GM12865 (cell line): ENCODE measurements around the gene TNNI3K.

Experiments used
- DNase-seq: peaks from one replicate; pipeline ENCODE4 v3.0.0; 2010; ENCODE audit warnings: low read depth
- H3K4me3 ChIP-seq: 2 replicates; pipeline ENCODE4 v1.5.1; 2011; ENCODE audit warnings: mild to moderate bottlenecking, low read depth, low read length, control low read depth
- TF ChIP-seq, protein P1 (sequence below): IDR thresholded peaks from 2 replicates; pipeline ENCODE4 v1.5.1; 2011; ENCODE audit warnings: low read length, control low read depth, low read depth, inconsistent platforms; ENCODE audit not compliant: insufficient read depth; ENCODE audit errors: missing control alignments

TNNI3K gene

DNA sequence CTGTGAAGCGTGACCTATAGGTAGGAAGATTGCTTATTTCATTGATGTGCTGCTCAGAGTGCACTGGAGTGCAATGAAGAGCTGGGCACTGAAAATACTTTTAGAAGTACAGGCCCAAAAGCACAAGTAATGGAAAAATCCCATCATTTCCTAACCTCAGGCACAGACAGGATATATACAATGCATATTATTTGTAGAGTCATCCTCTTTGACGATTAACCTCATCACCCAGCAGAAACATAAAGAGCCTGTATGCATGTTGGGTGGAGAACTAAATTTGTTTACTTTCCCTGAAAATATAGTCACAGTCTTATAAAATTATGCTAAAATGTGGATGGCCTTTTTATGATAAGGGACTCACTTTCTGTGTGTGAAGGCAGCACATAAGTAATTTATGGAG is 98.1 kb downstream of the TNNI3K start:
- TF ChIP-seq, protein P1, sequence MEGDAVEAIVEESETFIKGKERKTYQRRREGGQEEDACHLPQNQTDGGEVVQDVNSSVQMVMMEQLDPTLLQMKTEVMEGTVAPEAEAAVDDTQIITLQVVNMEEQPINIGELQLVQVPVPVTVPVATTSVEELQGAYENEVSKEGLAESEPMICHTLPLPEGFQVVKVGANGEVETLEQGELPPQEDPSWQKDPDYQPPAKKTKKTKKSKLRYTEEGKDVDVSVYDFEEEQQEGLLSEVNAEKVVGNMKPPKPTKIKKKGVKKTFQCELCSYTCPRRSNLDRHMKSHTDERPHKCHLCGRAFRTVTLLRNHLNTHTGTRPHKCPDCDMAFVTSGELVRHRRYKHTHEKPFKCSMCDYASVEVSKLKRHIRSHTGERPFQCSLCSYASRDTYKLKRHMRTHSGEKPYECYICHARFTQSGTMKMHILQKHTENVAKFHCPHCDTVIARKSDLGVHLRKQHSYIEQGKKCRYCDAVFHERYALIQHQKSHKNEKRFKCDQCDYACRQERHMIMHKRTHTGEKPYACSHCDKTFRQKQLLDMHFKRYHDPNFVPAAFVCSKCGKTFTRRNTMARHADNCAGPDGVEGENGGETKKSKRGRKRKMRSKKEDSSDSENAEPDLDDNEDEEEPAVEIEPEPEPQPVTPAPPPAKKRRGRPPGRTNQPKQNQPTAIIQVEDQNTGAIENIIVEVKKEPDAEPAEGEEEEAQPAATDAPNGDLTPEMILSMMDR: no peak
- H3K4me3 ChIP-seq: no peak overlapping the region
- no peak for DNase-seq

DNA sequence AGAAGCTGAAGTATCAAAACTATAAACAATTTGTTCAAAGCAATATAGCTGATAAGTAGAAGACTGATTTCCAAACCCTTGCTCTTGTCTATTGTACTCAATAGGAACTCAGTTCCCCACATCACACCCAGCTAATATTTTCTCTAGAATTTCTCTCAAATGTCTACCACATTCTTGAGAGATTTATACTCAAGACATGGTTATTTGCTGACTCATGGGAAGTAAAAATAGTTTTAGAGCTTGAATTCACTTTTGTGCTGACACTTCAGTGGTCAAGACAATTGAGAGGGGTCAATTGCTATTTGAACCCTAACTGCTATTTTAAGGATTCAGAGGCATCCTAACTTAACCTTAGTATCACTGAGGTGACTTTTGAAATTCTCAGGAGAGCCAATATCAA is 99.0 kb downstream of the TNNI3K start:
- no peak for DNase-seq

DNA sequence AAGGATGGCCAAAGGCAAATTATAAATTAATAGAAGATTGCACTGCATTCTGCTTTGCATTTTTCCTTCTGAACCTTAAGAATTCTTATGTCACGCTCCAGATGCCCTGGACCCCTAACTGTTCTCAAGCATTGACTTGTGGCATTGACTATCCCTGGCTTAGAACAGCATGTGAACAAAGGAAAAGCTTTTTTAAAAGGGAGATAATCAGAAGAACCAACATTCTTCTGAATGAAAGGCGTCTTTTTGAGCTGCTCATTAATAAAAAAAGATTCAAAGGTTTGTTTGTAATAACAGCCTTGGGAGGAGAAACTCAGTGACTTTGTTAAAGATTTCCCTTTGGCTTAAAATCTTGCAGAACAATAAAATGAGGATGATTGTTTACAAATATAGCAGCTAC is 105.5 kb downstream of the TNNI3K start:
- no peak for DNase-seq
- H3K4me3 ChIP-seq: no peak overlapping the region
- TF ChIP-seq, protein P1: no peak

More for the DNA sequence above, 99.0 kb downstream of the TNNI3K start:
- no peak overlapping the region for H3K4me3 ChIP-seq
- TF ChIP-seq, protein P1: no peak

DNA sequence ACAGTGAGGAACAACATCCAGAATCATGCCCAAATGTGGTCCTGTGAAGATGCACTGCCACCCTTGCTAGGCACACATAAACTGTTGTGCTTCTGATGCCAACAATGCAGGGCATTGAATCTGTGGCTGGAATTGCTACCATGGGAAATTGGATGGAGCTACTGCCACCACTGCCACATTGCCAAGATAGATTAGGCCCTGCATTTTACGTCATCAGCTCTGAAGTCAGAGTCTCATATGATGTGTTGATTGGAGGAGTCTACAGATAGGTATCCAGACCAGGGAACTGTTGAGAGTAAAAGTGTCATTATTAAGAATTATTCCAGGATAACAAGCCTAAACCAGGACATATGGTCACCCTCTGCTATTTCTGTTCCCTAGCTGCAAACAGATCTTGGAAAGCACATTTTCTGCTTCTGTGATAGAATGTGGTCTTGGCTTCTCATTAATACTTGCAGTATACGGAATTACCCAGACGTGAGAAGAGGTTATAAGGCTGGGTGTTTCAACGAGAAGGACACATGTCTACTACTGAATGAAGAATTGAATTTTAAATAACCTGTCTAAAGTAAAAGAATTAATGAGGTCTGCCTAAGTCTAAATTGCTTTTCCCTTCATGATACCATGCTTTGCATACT is 106.6 kb downstream of the TNNI3K start:
- no peak overlapping the region for H3K4me3 ChIP-seq
- TF ChIP-seq, protein P1: no peak
- no peak for DNase-seq

DNA sequence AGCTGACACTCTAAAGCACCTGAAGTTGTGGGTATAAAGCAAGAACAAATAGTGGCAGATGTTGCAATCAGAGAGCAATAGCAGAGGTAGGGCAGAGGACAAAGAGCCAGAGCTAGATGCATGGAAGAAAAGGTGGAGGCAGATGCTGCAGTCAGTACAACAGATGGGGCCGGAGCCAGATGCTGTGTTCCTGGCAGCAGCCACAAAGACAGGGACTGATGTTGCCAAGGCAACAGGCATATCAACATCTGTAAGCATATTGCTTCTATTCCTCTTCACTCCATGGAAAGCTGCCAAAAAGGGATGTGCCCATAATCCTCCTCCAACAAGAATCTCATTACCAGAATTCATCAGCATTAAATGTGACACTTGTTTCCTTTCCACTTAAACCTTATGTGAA is 108.0 kb downstream of the TNNI3K start:
- no peak overlapping the region for H3K4me3 ChIP-seq
- DNase-seq: no peak
- TF ChIP-seq, protein P1: no peak

DNA sequence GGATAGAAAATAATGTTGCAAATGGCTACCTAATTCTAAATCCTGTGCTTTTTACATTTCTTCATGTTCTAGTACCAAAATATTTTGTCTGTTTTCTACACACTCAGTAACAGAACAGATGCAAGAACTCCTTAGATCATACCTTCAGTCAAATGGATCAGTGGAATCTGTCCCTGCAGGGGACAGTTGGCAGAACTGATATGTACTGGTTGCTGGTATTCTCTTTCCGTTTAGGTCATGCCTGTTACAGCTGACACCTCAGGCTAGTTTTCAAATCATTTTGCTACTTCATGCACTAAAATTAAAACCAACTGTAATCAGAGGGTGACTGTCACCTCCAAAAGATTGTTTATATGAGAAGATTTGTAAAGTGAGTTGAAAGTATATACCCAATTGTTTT is 109.2 kb downstream of the TNNI3K start:
- TF ChIP-seq, protein P1: no peak
- no peak overlapping the region for H3K4me3 ChIP-seq
- no peak for DNase-seq

DNA sequence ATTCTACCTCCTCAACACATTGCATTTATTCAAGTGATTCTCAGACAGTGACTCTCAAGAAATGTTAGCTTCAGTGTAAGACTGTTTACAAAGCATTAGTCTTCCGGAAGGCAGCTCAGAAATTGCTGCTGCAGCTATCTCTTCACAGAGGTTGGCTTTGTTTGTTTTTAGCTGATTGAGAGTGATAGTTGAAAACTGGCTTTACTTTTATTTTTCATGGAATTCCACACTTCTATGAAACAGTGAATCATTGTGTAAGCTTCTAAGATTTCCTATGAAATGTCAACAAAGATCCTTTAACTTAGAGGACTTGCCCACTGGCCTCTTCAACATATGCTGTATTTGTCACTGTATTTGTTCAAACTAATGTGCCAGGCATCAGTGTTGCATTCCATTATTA is 121.3 kb downstream of the TNNI3K start:
- H3K4me3 ChIP-seq: no peak overlapping the region
- no peak for DNase-seq
- TF ChIP-seq, protein P1: no peak
